Tongue (tissue), 2 donors: Measurements from ENCODE around the gene LCN9. TPM values are rescaled to one million over a fixed set of nuclear protein-coding genes. Genes with fewer than 3 reads are reported as not detected.
"Not testable (repeated sequence)": the region's sequence is repeated elsewhere in the genome, so short reads cannot be mapped to it uniquely, and the experiment has no call there.

Experiments
- DNase-seq: peaks from one replicate; pipeline ENCODE4 v3.0.0-alpha.2; 2015
- total RNA-seq: library from RNA; depleted of rRNA; stranded (reverse); fragments of >200 nt; gene quantifications from one replicate; pipeline ENCODE4 v1.2.3, GENCODE V29; 2014

The LCN9 gene
- total RNA-seq, 1 donor from 2014 or later, result not detected

GRCh38 chr9:135671591-135672041 is 8.5 kb downstream of the LCN9 start:
- DNase-seq, result no peak

- not testable (repeated sequence) for DNase-seq
These were observed 9.7 kb downstream of the LCN9 start for GRCh38 chr9:135672786-135673185.

GRCh38 chr9:135673941-135674340 is 10.8 kb downstream of the LCN9 start:
- no peak for DNase-seq

DNA sequence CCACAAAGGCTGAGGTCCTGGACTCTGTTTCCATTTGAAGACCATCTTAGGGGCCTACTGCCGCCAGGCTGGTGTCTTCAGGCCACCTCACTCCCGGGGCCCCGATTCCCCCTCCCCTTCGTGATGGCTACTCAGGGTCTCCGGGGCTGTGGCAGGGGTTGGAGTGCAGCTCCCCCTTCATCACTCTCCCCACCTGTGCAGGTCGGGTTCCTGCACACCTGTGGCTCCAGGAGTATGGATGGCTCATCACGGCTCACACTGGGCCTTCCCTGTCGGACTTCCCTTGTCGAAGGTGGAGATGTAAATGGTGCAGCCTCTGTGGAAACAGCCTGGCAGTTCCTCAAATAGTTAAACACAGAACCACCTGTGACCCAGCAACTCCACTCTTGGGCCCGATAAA is 11.9 kb downstream of the LCN9 start:
- no peak for DNase-seq

DNA sequence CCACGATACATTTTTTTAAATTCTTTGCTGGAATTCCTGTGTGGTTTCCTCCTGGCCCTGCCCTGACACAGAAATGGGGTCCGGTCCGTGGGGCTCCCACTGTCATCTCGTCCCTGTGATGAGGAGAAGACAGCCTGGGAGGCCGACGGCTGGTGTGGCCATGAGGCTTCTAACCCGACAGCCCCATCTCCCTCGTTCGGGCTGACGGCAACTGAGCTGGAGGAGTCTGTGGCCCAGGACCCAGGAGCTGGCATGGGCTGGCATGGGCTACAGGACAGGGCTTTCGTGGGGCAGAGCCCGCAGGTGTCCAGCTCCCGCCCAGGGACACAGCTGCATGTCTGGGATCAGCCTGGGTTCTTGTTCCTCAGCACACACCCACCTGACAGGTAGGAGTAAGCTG is 13.8 kb downstream of the LCN9 start:
- DNase-seq, result no peak

DNA sequence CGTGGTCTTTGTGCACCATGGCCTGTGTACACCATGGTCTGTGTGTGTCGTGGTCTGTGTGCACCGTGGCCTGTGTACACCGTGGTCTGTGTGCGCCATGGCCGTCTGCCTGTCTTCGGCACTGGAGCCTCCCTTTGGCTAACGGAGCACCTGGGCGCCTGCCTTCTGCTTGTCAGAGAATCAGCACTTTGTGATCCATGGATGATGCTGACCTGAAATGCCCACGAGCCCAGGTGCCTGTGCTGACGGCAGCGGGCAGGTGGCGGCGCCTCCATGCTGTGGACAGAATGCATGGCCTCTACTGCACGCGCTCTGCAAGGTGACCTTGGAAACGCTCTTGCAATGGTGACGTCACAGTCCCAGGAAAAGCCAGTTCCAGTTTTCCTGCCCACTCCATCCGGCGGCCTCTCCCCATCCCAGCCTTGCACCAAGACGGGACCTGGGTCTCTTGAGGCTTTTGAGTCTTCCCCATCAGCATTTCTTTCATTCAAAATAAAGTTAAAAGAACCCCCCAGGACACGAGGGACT is 14.6 kb downstream of the LCN9 start:
- no peak for DNase-seq

- no peak for DNase-seq
These were observed 15.3 kb downstream of the LCN9 start for GRCh38 chr9:135678236-135679017.

- no peak for DNase-seq
These were observed 16.9 kb downstream of the LCN9 start for GRCh38 chr9:135680056-135680455.

- no peak for DNase-seq
These were observed 18.1 kb downstream of the LCN9 start for GRCh38 chr9:135681161-135681560.

- no peak for DNase-seq
These were observed 20.4 kb downstream of the LCN9 start for GRCh38 chr9:135683401-135684034.

GRCh38 chr9:135684691-135685090 is 21.6 kb downstream of the LCN9 start:
- DNase-seq, result no peak

DNA sequence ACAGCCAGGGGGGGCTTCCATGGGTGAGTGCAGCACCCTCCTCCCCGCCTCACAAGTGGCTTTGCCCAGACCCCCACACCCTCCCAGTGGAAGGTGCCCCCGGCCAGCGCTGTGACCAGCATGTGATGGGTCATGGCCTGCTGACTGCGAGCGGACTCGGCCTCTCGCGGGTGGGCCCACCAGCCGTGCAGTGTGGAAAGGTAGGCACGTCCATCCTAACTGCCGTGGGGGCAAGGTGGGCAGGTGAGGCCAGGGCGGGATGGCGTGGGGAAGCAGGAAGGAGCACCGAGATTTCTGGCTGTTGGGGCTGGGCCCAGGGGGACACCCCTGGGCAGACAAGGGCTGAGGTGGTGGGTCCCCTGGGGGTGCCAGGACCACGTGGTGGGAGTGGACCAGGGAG is 24.1 kb downstream of the LCN9 start:
- DNase-seq, result no peak

DNA sequence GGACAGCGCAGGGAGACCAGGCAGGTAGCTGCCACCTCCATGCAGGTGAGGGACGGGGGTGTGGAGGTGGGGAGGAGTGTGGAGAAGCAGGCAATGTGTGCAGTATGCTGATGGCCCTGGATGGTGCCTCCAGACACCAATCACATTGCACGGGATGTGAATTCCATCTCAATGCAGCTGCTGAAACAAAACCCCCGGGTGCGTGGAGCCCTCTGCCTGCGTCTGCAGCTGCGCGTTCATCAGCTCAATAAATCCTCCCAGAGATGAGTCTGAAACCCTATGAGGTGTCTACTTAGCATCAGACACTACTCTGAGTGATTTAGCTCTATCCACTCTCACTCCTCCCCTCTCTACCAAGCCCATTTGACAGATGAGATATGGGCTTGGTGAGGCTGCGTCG is 25.9 kb downstream of the LCN9 start:
- no peak for DNase-seq

DNA sequence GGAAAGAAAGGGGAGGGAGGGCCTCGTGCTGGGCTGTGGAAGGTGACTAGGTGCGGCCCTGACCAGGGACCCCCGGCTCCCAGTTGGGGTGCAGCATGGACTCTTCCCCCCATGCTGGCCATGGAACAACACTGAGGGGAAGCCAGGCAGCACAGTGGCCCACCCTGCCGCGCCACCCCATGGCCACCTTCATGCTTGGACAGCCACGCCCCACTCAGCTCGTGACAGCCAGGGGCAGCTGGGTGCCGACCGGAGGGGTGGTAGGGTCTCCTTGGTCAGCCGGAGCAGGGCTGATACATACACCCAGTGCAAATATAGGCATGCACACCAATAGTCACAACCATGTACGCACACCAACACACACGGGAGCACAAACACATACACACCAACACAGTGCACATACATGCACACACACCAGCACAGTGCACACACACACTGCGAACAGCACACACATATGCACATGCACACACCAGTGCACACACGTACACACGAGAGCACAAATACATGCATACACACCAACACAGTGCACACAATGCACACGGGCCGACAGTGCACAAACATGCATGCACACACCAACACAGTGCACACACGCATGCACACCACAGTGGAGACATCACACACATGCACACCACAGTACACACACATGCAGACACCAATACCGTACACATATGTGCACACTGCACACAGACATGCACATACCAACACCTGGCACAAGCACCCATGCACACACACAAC is 27.9 kb downstream of the LCN9 start:
- DNase-seq, result no peak

DNA sequence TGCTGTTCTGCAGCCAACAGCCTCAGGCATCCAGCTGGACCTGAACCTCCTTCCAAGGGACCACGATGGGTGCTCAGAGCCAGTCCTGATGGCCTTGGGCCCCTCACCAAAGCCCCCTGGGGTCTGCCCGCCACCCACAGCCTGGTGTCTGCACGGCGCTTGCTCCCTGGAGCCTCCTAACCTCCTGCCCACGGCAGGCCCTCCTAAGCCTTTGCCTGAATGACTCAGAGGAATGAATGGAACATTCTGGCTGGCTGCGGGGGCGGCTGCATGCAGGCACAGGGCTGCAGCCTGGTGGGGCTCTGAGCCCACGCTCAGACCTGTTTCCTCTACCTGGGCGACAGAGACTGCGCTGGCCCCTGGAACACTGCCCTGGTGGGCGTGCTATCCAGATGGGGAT is 29.3 kb downstream of the LCN9 start:
- DNase-seq, result no peak

DNA sequence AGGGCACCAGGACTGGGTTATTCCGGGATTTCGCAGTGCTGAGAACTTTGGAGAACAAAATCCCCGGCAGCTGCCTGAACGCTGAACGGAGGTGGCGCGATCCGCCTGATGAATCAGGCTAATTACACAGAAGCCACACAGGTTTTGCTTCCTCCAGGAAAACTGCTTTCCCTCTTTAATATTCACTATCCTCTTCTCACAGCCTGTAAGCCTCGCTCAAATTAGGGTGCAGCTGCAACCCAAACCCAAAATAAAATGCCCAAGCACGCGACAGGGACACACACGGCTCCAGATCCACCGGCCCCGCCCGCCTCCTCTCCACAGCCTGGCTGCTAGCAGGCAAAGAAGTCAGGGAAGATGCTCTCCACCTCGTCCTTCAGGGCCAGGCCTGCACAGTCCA is 30.2 kb downstream of the LCN9 start:
- no peak for DNase-seq

GRCh38 chr9:135693771-135694170 is 30.7 kb downstream of the LCN9 start:
- no peak for DNase-seq

- DNase-seq, result no peak
These were observed 31.3 kb downstream of the LCN9 start for GRCh38 chr9:135694414-135694813.

DNA sequence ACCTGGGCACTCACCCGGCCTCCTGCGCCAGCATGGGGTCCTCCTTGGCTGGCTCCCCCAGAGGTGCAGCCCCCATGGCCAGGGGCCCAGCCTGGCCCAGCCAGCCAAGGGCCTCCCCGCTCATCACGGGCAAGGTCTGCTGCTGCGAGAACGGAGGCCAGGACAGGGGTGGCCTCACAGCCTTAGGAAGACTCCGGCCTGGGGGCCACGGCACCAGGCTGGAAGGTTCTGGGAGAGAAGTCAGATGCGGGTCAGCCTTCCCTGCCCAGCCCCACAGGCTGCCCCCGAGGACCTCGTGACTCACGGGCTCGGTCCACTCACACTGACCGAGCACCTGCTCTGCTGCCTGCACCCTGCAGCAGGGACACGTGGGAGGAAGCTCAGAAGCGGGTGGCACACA is 31.9 kb downstream of the LCN9 start:
- DNase-seq, result no peak

GRCh38 chr9:135695642-135696041 is 32.5 kb downstream of the LCN9 start:
- no peak for DNase-seq

DNA sequence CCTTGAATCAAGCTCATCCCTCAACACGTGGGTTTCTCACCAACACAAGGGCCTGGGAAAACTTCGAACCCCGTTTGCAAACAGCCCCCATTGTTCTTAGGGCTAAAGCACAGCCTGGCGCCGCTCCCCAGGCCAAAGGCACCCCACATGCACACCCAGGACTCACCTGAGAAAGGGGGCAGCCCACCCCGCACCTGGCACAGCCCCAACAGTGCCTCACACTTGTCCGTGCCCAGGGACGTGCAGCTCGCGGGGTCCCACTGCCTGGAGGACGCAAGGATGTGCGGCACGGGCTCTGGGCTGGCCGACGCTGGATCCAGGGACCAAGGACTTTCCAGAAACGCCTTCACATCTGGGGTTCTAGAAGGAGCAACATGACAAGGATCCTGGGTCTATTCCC is 33.3 kb downstream of the LCN9 start:
- DNase-seq, result no peak

GRCh38 chr9:135697226-135697625 is 34.1 kb downstream of the LCN9 start:
- no peak for DNase-seq

DNA sequence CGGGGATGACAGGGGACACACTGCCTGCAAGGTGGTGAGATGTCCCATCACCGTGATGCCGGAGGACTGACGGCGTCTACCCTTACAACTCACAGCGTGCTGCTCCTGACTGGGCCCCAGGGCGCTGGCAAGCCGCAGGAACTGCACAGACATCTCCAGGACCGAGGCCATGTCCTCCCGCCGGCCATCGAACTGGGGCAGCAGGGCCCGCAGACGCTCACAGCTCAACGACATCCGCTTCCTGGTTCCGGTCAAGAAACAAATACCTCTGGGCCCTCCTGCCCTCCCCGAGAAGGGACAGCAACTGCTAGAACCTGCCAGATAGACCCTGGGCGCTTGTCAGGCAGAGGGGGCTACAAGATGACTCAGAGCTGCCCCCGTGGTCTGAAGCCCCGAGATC is 35.1 kb downstream of the LCN9 start:
- DNase-seq, result no peak
